ENCODE data around the gene TANGO2. TPM values are rescaled to one million over a fixed set of nuclear protein-coding genes. Genes with fewer than 3 reads are reported as not detected.
A peak's percentile ranks its signal among the peaks of the same experiment; 100 is the strongest.

Gene TANGO2
- total and polyA plus RNA-seq, 9 of the 15 experiments (the other 6 are each of a cell fraction or from before 2014, with no cell fraction given) = 15.5 to 94.9 (median 70.1) TPM

DNA sequence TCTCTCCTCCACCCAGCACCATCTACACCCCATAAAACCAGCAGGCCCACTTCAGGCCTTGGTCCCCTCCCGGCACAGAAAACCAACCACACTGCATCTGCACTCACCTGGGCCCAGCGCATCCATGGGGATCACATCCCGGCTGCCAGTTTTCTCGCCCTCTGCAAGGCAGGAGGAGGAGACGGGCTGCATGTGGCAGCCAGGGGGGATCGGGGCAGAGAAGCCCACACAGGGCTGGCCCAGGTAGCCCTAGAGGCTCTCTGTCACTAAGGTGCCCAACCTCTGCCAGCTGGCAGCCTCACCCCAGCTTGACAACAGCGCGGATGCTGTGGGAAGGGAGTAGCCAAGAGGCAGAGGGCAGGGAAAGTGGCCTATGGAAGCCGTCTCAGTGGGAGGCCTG, 48.7 kb upstream of the TANGO2 start (continued):
- TF ChIP-seq, protein P1, sequence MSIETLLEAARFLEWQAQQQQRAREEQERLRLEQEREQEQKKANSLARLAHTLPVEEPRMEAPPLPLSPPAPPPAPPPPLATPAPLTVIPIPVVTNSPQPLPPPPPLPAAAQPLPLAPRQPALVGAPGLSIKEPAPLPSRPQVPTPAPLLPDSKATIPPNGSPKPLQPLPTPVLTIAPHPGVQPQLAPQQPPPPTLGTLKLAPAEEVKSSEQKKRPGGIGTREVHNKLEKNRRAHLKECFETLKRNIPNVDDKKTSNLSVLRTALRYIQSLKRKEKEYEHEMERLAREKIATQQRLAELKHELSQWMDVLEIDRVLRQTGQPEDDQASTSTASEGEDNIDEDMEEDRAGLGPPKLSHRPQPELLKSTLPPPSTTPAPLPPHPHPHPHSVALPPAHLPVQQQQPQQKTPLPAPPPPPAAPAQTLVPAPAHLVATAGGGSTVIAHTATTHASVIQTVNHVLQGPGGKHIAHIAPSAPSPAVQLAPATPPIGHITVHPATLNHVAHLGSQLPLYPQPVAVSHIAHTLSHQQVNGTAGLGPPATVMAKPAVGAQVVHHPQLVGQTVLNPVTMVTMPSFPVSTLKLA (conservative IDR thresholded peaks at IDR 0.05) = no peak
- TF ChIP-seq GATAD2B (IDR thresholded peaks at IDR 0.05; ENCODE audit: borderline replicate concordance) (no peak), CREM (IDR thresholded peaks at IDR 0.05; ENCODE audit: low read depth) (no peak), ZNF76 (CRISPR knock-in tag; IDR thresholded peaks at IDR 0.05; ENCODE audit: borderline replicate concordance) (no peak), RHOXF2B (CRISPR knock-in tag; conservative IDR thresholded peaks at IDR 0.05) (no peak), FOXP1 (CRISPR knock-in tag; IDR thresholded peaks at IDR 0.05) (no peak), BRF2 (IDR thresholded peaks at IDR 0.05; ENCODE audit: borderline replicate concordance, insufficient read depth, insufficient read length) (no peak), MLX (CRISPR knock-in tag; conservative IDR thresholded peaks at IDR 0.05) (no peak), DIDO1 (tag; IDR thresholded peaks at IDR 0.05; ENCODE audit: low read depth) (no peak), PBX2 (CRISPR knock-in tag; IDR thresholded peaks at IDR 0.05; ENCODE audit: low read depth) (0 out of 2 replicates have a peak, but pooled peaks have one; percentile 30), PBX2 (tag; conservative IDR thresholded peaks at IDR 0.05; ENCODE audit: low read depth) (no peak)
- TF ChIP-seq, protein P2, sequence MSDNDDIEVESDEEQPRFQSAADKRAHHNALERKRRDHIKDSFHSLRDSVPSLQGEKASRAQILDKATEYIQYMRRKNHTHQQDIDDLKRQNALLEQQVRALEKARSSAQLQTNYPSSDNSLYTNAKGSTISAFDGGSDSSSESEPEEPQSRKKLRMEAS (CRISPR knock-in tag; IDR thresholded peaks at IDR 0.05) = no peak
- TF ChIP-seq, protein P3, sequence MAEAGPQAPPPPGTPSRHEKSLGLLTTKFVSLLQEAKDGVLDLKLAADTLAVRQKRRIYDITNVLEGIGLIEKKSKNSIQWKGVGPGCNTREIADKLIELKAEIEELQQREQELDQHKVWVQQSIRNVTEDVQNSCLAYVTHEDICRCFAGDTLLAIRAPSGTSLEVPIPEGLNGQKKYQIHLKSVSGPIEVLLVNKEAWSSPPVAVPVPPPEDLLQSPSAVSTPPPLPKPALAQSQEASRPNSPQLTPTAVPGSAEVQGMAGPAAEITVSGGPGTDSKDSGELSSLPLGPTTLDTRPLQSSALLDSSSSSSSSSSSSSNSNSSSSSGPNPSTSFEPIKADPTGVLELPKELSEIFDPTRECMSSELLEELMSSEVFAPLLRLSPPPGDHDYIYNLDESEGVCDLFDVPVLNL (CRISPR knock-in tag; IDR thresholded peaks at IDR 0.05; ENCODE audit: low read depth) = no peak

All from K562 (cell line).